SK-N-SH (cell line): ENCODE data around the gene CLIC4. TPM values are rescaled to one million over a fixed set of nuclear protein-coding genes. Genes with fewer than 3 reads are reported as not detected.

Experiments used
- CTCF ChIA-PET: fragments of 300-600, 350-600 bp; formaldehyde crosslinking; extraction: SDS; loops from one replicate; lab custom pipeline; 2021; lab: Yijun Ruan, JAX
- POLR2A ChIA-PET: fragments of 350-600 bp; sonication (Branson Sonifier 250); formaldehyde crosslinking; extraction: SDS; loops from one replicate; lab custom pipeline; 2020; ENCODE audit warnings: antibody characterized with exemption, inconsistent platforms; lab: Yijun Ruan, JAX
- DNase-seq: peaks from one replicate; pipeline ENCODE4 v3.0.0; 2012
- H2AFZ ChIP-seq: fragments of 200-600 bp; sonication (generic); 2 replicates; pipeline ENCODE4 v1.8.1; 2016; ENCODE audit warnings: antibody characterized with exemption, mild to moderate bottlenecking, low read depth
- H3F3A ChIP-seq: fragments of 200-600 bp; sonication (generic); replicated peaks from 2 replicates; pipeline ENCODE3; 2016; ENCODE audit warnings: antibody characterized with exemption, mild to moderate bottlenecking; ENCODE audit not compliant: insufficient read depth
- H3K27ac ChIP-seq, 2 experiments: fragments of 200-500 bp in 1 of 2; fragments of 200-600 bp in 1 of 2; sonication (Bioruptor generic) in 1 of 2; sonication (generic), shearing (Covaris generic) in 1 of 2; 2 replicates each; pipeline versions ENCODE4 v1.5.1 to v1.6.1; 2014 to 2016; ENCODE audit warnings: low read depth in 2 of 2, inconsistent platforms in 1 of 2, low read length in 1 of 2, mild to moderate bottlenecking in 1 of 2, mixed read lengths in 1 of 2
- H3K27me3 ChIP-seq: fragments of 200-600 bp; sonication (generic), shearing (Covaris generic); 2 replicates; pipeline ENCODE4 v1.6.1; 2016; ENCODE audit warnings: mixed run types; ENCODE audit not compliant: insufficient read depth
- H3K36me3 ChIP-seq, 2 experiments: fragments of 200-500 bp in 1 of 2; fragments of 200-600 bp in 1 of 2; sonication (Bioruptor generic) in 1 of 2; sonication (generic) in 1 of 2; replicated peaks in 1 of 2; 2 replicates each; pipeline versions ENCODE3 to v1.5.1; 2014 to 2016; ENCODE audit warnings: low read length in 1 of 2, mild to moderate bottlenecking in 1 of 2; ENCODE audit not compliant: insufficient read depth in 2 of 2, control insufficient read depth in 1 of 2
- H3K4me1 ChIP-seq, 2 experiments: fragments of 200-500 bp in 1 of 2; fragments of 200-600 bp in 1 of 2; sonication (Bioruptor generic) in 1 of 2; sonication (generic), shearing (Covaris generic) in 1 of 2; 2 replicates each; pipeline versions ENCODE4 v1.5.1 to v1.6.1; 2014 to 2016; ENCODE audit warnings: low read depth in 1 of 2, low read length in 1 of 2, mixed run types in 1 of 2; ENCODE audit not compliant: insufficient read depth in 2 of 2, control insufficient read depth in 1 of 2
- H3K4me2 ChIP-seq: fragments of 200-600 bp; sonication (generic), shearing (Covaris generic); 2 replicates; pipeline ENCODE4 v1.6.1; 2017; ENCODE audit warnings: mixed run types
- H3K4me3 ChIP-seq, 2 experiments: fragments of 200-500 bp in 1 of 2; fragments of 200-600 bp in 1 of 2; sonication (Bioruptor generic) in 1 of 2; sonication (generic), shearing (Covaris generic) in 1 of 2; 2 replicates each; pipeline versions ENCODE4 v1.5.1 to v1.8.1; 2014 to 2016; ENCODE audit warnings: low read depth in 2 of 2, inconsistent platforms in 1 of 2, low read length in 1 of 2, mild to moderate bottlenecking in 1 of 2, mixed read lengths in 1 of 2, moderate library complexity in 1 of 2
- H3K79me2 ChIP-seq: fragments of 200-600 bp; sonication (generic); 2 replicates; pipeline ENCODE4 v1.8.1; 2017; ENCODE audit warnings: mild to moderate bottlenecking; ENCODE audit not compliant: insufficient read depth
- H3K9ac ChIP-seq: fragments of 200-600 bp; sonication (generic); 2 replicates; pipeline ENCODE4 v1.6.1; 2017; ENCODE audit warnings: mixed run types
- H3K9me2 ChIP-seq: fragments of 200-600 bp; sonication (generic); 2 replicates; pipeline ENCODE4 v1.6.1; 2017; ENCODE audit warnings: mixed run types
- H3K9me3 ChIP-seq: fragments of 200-600 bp; sonication (generic); 2 replicates; pipeline ENCODE4 v1.6.1; 2017; ENCODE audit warnings: mixed run types, mild to moderate bottlenecking, moderate library complexity
- H4K20me1 ChIP-seq: fragments of 200-600 bp; sonication (generic); 2 replicates; pipeline ENCODE4 v1.6.1; 2017; ENCODE audit warnings: mild to moderate bottlenecking, mixed run types; ENCODE audit not compliant: insufficient read depth
- CHD2 ChIP-seq: fragments of 150-350 bp; IDR thresholded peaks from 2 replicates; pipeline ENCODE4 v1.6.1; 2018; ENCODE audit warnings: low read length; ENCODE audit not compliant: partially characterized antibody
- ELF1 ChIP-seq: IDR thresholded peaks from 2 replicates; pipeline ENCODE4 v1.4.0; 2012
- FOXJ3 ChIP-seq: sonication (generic); formaldehyde crosslinking; IDR thresholded peaks from 2 replicates; pipeline ENCODE4 v1.5.1; 2020; ENCODE audit warnings: mild to moderate bottlenecking, missing genetic modification reagents
- FOXM1 ChIP-seq: IDR thresholded peaks from 2 replicates; pipeline ENCODE4 v1.4.0; 2012; ENCODE audit warnings: low read depth, mild to moderate bottlenecking
- GABPA ChIP-seq: IDR thresholded peaks from 2 replicates; pipeline ENCODE4 v1.4.0; 2012; ENCODE audit warnings: low read depth, mild to moderate bottlenecking
- GATA2 ChIP-seq: sonication (generic); formaldehyde crosslinking; IDR thresholded peaks from 2 replicates; pipeline ENCODE4 v1.5.0; 2020; ENCODE audit warnings: mild to moderate bottlenecking, missing genetic modification reagents
- MEF2A ChIP-seq: IDR thresholded peaks from 2 replicates; pipeline ENCODE4 v1.4.0; 2012; ENCODE audit warnings: low read depth, borderline replicate concordance
- NFIC ChIP-seq: IDR thresholded peaks from 2 replicates; pipeline ENCODE4 v1.4.0; 2012; ENCODE audit warnings: borderline replicate concordance
- POLR2AphosphoS5 ChIP-seq: IDR thresholded peaks from 2 replicates; pipeline ENCODE4 v1.6.1; 2012; ENCODE audit warnings: low read depth, low read length
- RAD21 ChIP-seq: IDR thresholded peaks from 2 replicates; pipeline ENCODE4 v1.6.1; 2012; ENCODE audit warnings: mild to moderate bottlenecking, low read length
- RCOR1 ChIP-seq: fragments of 150-350 bp; IDR thresholded peaks from 2 replicates; pipeline ENCODE4 v1.6.1; 2017; ENCODE audit warnings: antibody characterized with exemption, low read length
- RFX5 ChIP-seq: IDR thresholded peaks from 2 replicates; pipeline ENCODE4 v1.6.1; 2012; ENCODE audit warnings: mild to moderate bottlenecking, improper control_type of control experiment, low read length
- RXRA ChIP-seq: IDR thresholded peaks from 2 replicates; pipeline ENCODE4 v1.4.0; 2012; ENCODE audit warnings: low read depth, mild to moderate bottlenecking, borderline replicate concordance
- SIN3A ChIP-seq: IDR thresholded peaks from 2 replicates; pipeline ENCODE4 v1.6.1; 2012; ENCODE audit warnings: low read depth, mild to moderate bottlenecking, low read length, moderate library complexity, borderline replicate concordance
- TCF12 ChIP-seq: IDR thresholded peaks from 2 replicates; pipeline ENCODE4 v1.4.0; 2012
- TEAD4 ChIP-seq: IDR thresholded peaks from 2 replicates; pipeline ENCODE4 v1.4.0; 2012; ENCODE audit warnings: mild to moderate bottlenecking, borderline replicate concordance; ENCODE audit not compliant: insufficient read depth
- YY1 ChIP-seq: IDR thresholded peaks from 2 replicates; pipeline ENCODE4 v1.4.0; 2012; ENCODE audit warnings: low read depth, mild to moderate bottlenecking
- WGBS: methylation state at CpG from one replicate; pipeline ENCODE4 v1.1.6; 2017; ENCODE audit warnings: low lambda C conversion rate; 5-methylcytosine and 5-hydroxymethylcytosine counted together
- polyA plus RNA-seq, 3 experiments: library from polyadenylated mRNA; depleted of rRNA; stranded (reverse); fragments of >200 nt; gene quantifications; 2 replicates each; pipeline ENCODE4 v1.2.3, GENCODE V29; 2012
- TF ChIP-seq, protein P1 (sequence below): IDR thresholded peaks from 2 replicates; pipeline ENCODE4 v1.6.1; 2012; ENCODE audit warnings: mild to moderate bottlenecking, low read depth, low read length, moderate library complexity
- TF ChIP-seq, protein P2 (sequence below): fragments of 150-350 bp; IDR thresholded peaks from 2 replicates; pipeline ENCODE4 v1.6.1; 2016; ENCODE audit warnings: mild to moderate bottlenecking, low read depth, low read length
- TF ChIP-seq, protein P3 (sequence below): IDR thresholded peaks from 2 replicates; pipeline ENCODE4 v1.4.0; 2012; ENCODE audit warnings: low read depth, borderline replicate concordance
- TF ChIP-seq, protein P4 (sequence below): fragments of 200-600 bp; sonication (generic); IDR thresholded peaks from 2 replicates; pipeline ENCODE4 v1.6.1; 2017; ENCODE audit warnings: antibody characterized with exemption, mild to moderate bottlenecking, moderate library complexity
- TF ChIP-seq, protein P5 (sequence below): IDR thresholded peaks from 2 replicates; pipeline ENCODE4 v1.4.0; 2012; ENCODE audit warnings: low read depth
- TF ChIP-seq, protein P6 (sequence below): fragments of 150-350 bp; IDR thresholded peaks from 2 replicates; pipeline ENCODE4 v1.6.1; 2017; ENCODE audit warnings: antibody characterized with exemption, low read length, low read depth, borderline replicate concordance
- TF ChIP-seq, protein P7 (sequence below): IDR thresholded peaks from 2 replicates; pipeline ENCODE4 v1.4.0; 2012; ENCODE audit warnings: low read depth, borderline replicate concordance

Gene CLIC4
- polyA plus RNA-seq, 1 of the 3 experiments (the other 2 are of a cell fraction) = 66.4 TPM

DNA sequence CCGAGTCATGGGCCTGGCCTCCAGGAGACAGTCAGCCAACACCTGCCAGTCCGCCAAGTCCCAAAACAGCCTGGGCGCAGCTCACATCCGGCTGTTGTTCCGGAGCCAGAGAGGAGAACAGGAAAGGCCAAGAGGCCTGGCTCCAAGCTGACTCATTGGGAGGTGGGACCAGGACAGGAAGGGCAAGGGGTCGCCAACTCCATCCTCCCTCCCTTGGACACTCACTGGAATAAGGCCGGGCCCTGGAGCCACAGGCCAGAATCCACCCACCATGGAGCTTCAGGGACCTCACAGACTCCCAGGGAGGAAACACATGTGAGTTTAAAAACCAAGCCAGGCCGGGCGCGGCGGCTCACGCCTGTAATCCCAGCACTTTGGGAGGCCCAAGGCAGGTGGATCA lies 25.1 kb upstream of the CLIC4 start:
- ChIA-PET POLR2A (no interaction called here), CTCF (interaction anchor here (1.1 kb wide), 1 partner anchor 12 kb away, joined by 3 read pairs; no protein-coding TSS in a partner anchor)
- Histone ChIP-seq H3K9me3 (no peaks in the 10 kb centered on the region), H2AFZ (peak overlapping the region; percentile 68; the same call in 1 of the 2 replicates), H3K4me2 (peak overlapping the region; percentile 40; the same call in 1 of the 2 replicates), H4K20me1 (no peaks in the 10 kb centered on the region), H3K9me2 (no peaks in the 10 kb centered on the region), H3K79me2 (no peaks in the 10 kb centered on the region), H3K9ac (peak overlapping the region; percentile 19; the same call in 1 of the 2 replicates), H3K27me3 (no peaks in the 10 kb centered on the region), H3F3A (peaks cover 2% of the 10 kb centered on the region), H3K4me1 (peaks cover 2 to 15% of the 10 kb centered on the region in 2 experiments; a peak in 3 of 4 replicates), H3K36me3 (no peaks in the 10 kb centered on the region), H3K4me3 (no peak overlapping the region), H3K27ac (peak overlapping the region in 1 of 2 experiments; percentile 57; a peak in 2 of 4 replicates)
- WGBS = 68% methylated on average over 10 of the region's 12 CpGs
- DNase-seq = no peak
- TF ChIP-seq, protein P1, sequence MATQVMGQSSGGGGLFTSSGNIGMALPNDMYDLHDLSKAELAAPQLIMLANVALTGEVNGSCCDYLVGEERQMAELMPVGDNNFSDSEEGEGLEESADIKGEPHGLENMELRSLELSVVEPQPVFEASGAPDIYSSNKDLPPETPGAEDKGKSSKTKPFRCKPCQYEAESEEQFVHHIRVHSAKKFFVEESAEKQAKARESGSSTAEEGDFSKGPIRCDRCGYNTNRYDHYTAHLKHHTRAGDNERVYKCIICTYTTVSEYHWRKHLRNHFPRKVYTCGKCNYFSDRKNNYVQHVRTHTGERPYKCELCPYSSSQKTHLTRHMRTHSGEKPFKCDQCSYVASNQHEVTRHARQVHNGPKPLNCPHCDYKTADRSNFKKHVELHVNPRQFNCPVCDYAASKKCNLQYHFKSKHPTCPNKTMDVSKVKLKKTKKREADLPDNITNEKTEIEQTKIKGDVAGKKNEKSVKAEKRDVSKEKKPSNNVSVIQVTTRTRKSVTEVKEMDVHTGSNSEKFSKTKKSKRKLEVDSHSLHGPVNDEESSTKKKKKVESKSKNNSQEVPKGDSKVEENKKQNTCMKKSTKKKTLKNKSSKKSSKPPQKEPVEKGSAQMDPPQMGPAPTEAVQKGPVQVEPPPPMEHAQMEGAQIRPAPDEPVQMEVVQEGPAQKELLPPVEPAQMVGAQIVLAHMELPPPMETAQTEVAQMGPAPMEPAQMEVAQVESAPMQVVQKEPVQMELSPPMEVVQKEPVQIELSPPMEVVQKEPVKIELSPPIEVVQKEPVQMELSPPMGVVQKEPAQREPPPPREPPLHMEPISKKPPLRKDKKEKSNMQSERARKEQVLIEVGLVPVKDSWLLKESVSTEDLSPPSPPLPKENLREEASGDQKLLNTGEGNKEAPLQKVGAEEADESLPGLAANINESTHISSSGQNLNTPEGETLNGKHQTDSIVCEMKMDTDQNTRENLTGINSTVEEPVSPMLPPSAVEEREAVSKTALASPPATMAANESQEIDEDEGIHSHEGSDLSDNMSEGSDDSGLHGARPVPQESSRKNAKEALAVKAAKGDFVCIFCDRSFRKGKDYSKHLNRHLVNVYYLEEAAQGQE = no peak
- TF ChIP-seq, protein P2, sequence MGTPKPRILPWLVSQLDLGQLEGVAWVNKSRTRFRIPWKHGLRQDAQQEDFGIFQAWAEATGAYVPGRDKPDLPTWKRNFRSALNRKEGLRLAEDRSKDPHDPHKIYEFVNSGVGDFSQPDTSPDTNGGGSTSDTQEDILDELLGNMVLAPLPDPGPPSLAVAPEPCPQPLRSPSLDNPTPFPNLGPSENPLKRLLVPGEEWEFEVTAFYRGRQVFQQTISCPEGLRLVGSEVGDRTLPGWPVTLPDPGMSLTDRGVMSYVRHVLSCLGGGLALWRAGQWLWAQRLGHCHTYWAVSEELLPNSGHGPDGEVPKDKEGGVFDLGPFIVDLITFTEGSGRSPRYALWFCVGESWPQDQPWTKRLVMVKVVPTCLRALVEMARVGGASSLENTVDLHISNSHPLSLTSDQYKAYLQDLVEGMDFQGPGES = no peak
- TF ChIP-seq TCF12 (peak; percentile 32; the same call in 1 of the 2 replicates), YY1 (no peak), CHD2 (no peak), RAD21 (no peak), GABPA (peak; percentile 52; the same call in 1 of the 2 replicates), RFX5 (no peak), NFIC (peak; percentile 24; the same call in 1 of the 2 replicates), FOXJ3 (CRISPR knock-in tag) (no peak), MEF2A (no peak), POLR2AphosphoS5 (no peak), RCOR1 (no peak), GATA2 (CRISPR knock-in tag) (no peak), SIN3A (no peak), TEAD4 (no peak), RXRA (peak; percentile 95), FOXM1 (no peak), ELF1 (no peak)
- TF ChIP-seq, protein P3, sequence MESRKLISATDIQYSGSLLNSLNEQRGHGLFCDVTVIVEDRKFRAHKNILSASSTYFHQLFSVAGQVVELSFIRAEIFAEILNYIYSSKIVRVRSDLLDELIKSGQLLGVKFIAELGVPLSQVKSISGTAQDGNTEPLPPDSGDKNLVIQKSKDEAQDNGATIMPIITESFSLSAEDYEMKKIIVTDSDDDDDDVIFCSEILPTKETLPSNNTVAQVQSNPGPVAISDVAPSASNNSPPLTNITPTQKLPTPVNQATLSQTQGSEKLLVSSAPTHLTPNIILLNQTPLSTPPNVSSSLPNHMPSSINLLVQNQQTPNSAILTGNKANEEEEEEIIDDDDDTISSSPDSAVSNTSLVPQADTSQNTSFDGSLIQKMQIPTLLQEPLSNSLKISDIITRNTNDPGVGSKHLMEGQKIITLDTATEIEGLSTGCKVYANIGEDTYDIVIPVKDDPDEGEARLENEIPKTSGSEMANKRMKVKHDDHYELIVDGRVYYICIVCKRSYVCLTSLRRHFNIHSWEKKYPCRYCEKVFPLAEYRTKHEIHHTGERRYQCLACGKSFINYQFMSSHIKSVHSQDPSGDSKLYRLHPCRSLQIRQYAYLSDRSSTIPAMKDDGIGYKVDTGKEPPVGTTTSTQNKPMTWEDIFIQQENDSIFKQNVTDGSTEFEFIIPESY = no peak
- TF ChIP-seq, protein P4, sequence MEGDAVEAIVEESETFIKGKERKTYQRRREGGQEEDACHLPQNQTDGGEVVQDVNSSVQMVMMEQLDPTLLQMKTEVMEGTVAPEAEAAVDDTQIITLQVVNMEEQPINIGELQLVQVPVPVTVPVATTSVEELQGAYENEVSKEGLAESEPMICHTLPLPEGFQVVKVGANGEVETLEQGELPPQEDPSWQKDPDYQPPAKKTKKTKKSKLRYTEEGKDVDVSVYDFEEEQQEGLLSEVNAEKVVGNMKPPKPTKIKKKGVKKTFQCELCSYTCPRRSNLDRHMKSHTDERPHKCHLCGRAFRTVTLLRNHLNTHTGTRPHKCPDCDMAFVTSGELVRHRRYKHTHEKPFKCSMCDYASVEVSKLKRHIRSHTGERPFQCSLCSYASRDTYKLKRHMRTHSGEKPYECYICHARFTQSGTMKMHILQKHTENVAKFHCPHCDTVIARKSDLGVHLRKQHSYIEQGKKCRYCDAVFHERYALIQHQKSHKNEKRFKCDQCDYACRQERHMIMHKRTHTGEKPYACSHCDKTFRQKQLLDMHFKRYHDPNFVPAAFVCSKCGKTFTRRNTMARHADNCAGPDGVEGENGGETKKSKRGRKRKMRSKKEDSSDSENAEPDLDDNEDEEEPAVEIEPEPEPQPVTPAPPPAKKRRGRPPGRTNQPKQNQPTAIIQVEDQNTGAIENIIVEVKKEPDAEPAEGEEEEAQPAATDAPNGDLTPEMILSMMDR = no peak
- TF ChIP-seq, protein P5, sequence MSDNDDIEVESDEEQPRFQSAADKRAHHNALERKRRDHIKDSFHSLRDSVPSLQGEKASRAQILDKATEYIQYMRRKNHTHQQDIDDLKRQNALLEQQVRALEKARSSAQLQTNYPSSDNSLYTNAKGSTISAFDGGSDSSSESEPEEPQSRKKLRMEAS = peak; percentile 21; the same call in 1 of the 2 replicates
- TF ChIP-seq, protein P6, sequence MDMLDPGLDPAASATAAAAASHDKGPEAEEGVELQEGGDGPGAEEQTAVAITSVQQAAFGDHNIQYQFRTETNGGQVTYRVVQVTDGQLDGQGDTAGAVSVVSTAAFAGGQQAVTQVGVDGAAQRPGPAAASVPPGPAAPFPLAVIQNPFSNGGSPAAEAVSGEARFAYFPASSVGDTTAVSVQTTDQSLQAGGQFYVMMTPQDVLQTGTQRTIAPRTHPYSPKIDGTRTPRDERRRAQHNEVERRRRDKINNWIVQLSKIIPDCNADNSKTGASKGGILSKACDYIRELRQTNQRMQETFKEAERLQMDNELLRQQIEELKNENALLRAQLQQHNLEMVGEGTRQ = no peak
- TF ChIP-seq, protein P7, sequence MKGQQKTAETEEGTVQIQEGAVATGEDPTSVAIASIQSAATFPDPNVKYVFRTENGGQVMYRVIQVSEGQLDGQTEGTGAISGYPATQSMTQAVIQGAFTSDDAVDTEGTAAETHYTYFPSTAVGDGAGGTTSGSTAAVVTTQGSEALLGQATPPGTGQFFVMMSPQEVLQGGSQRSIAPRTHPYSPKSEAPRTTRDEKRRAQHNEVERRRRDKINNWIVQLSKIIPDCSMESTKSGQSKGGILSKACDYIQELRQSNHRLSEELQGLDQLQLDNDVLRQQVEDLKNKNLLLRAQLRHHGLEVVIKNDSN = no peak
